Thyroid gland (tissue), 4 donors: ENCODE results near the gene DYNLL1.

ENCODE experiments used
- CTCF ChIP-seq, 6 experiments: fragments of 200-600 bp in 3 of 6; fragments of 450-650 bp in 3 of 6; sonication (generic) in 3 of 6; IDR thresholded peaks; one replicate each; pipeline ENCODE4 v1.5.1; 2016 to 2019; ENCODE audit warnings: antibody characterized with exemption in 6 of 6, mild to moderate bottlenecking in 2 of 6, inconsistent platforms in 1 of 6, moderate library complexity in 1 of 6
- POLR2A ChIP-seq, 2 donors: fragments of 450-650 bp; IDR thresholded peaks; one replicate each; pipeline ENCODE4 v1.6.1; 2017; ENCODE audit warnings: antibody characterized with exemption in 2 of 2, mild to moderate bottlenecking in 2 of 2, moderate library complexity in 1 of 2

DNA sequence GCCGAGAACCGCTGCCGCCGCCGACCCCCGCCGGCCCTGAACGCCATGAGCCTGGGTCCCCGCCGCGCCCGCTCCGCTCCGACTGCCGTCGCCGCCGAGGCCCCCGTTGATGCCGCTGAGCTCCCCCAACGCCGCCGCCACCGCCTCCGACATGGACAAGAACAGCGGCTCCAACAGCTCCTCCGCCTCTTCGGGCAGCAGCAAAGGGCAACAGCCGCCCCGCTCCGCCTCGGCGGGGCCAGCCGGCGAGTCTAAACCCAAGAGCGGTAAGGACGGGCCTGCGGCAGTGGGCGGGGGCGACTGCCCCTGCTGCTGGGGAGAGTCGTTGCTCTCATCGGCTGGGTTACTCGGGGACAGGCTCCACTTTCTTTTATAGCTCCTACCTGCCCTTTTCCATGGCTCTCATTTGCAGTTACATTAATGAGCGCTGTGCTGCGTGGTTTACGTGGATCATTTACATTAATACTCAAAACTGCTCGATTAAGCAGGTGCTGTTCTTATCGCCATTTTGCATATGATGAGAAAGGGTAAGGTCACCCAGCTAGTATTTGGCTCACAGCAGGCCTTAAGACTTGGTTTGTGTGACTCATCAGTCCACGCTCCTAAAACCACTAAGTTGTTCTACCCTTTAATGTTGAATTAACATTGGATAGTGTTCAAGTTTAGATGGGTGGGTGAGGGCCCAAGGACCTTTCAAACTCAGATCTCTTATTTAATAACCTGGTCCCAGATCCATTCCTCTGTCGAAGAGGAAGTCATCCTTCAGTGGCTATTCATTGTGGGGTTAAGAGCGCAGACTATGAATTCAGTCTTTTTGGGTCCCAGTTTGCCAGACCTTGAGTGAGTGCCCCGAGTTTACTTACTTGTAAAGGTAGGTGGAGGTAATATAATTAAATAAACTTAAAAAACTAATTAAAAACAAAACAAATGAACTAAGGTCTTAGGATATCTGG, 39.1 kb downstream of the DYNLL1 start:
- TF ChIP-seq CTCF (IDR thresholded peaks at IDR 0.05) (no peak), POLR2A (IDR thresholded peaks at IDR 0.05) (no peak)
